EL (cell line): ENCODE measurements around the gene KCNMB1.
"Not testable (repeated sequence)": the region's sequence is repeated elsewhere in the genome, so short reads cannot be mapped to it uniquely, and the experiment has no call there.

Experiments used
- DNase-seq: peaks from one replicate; pipeline ENCODE4 v3.0.0-alpha.2; 2016

KCNMB1 gene

GRCh38 chr5:170413897-170414296 lies 24.7 kb upstream of the KCNMB1 start:
- no peak for DNase-seq

GRCh38 chr5:170411100-170411499 lies 21.9 kb upstream of the KCNMB1 start:
- DNase-seq = no peak

- DNase-seq = no peak
These were observed 21.2 kb upstream of the KCNMB1 start for GRCh38 chr5:170410401-170410800.

- no peak for DNase-seq
These were observed 19.9 kb upstream of the KCNMB1 start for GRCh38 chr5:170408877-170409660.

DNA sequence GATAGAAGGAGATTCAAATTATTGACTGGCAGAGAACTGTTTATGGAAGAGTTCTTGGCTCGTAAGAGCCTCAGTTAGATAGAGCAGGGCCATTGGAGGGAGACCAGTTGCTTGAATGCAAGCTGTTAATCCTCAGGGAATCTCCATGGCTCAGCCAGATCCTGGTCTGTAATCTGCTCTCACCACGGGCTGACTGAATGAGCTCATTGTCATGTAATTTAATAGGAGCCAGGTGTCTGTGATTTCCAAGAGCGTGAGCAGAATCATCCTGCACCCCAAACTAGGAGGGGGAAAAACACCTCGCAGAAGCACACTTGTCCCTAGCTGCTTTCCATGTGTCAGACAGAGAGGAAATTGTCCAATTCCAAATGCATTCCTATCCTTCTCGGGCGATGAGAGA lies 19.1 kb upstream of the KCNMB1 start:
- DNase-seq = no peak

GRCh38 chr5:170407062-170407461 lies 17.9 kb upstream of the KCNMB1 start:
- no peak for DNase-seq

DNA sequence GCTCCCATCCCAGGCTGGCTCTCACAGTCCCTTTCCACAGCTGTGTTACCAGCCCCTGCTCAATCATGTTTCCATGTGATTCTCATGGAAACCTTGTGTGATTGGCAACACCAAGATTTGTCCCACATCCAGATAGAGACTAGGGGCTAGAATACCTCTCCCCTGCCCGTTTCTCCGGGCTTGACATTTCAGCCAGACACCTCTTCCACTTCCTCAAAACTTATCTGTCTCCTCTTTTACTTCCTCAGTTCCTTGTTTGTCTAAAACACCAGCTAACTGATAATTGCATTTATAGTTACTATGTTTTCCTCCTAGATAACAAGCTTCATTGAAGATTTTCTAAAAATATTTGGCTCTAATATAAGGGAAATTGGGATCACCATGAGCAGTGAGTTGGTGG lies 16.6 kb upstream of the KCNMB1 start:
- no peak for DNase-seq

GRCh38 chr5:170404398-170404797 lies 15.2 kb upstream of the KCNMB1 start:
- no peak for DNase-seq

DNA sequence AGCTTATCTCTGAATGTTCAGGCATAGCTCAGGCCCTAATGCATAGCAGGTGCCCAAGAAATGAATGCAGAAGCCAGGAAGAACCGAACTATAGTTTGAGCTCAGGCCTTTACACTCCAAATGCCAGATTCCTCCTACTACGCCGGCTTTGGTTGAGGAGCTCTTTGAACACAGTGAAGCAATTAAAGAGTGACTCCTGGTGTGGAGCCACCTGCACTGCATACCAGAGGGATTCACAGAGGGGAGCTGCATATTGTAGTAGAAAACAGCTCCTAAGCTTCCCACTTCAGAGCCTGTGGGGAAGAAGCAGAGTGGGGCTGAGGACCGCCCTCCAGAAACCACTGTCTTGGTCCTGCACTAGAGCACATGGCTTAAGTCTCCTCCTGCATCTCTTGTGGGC lies 14.5 kb upstream of the KCNMB1 start:
- DNase-seq = no peak

- no peak for DNase-seq
These were observed 13.3 kb upstream of the KCNMB1 start for GRCh38 chr5:170402508-170402907.

DNA sequence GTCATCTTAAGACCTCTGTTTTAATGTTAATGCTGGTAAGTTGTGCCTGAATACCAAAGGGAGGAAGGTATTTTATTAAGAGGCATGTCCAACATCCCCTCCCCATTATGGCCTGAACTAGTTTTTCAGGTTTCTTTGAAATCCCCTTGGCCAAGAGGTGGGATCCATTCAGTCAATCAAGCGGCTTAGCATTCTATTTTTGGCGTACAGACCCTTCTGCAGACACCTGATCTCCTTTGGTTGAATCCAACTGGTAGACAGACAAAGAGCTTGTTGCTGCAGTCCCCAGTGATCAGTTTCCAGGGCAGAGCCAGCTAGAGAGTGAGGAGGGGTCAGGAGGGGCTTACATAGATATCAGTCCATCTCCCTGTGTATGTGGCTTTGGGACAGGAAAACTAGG lies 7.9 kb upstream of the KCNMB1 start:
- DNase-seq = no peak

- DNase-seq = no peak
These were observed 4.8 kb upstream of the KCNMB1 start for GRCh38 chr5:170393958-170394357.

- peak; percentile 7 for DNase-seq
These were observed 4.1 kb upstream of the KCNMB1 start for GRCh38 chr5:170393235-170393634.

DNA sequence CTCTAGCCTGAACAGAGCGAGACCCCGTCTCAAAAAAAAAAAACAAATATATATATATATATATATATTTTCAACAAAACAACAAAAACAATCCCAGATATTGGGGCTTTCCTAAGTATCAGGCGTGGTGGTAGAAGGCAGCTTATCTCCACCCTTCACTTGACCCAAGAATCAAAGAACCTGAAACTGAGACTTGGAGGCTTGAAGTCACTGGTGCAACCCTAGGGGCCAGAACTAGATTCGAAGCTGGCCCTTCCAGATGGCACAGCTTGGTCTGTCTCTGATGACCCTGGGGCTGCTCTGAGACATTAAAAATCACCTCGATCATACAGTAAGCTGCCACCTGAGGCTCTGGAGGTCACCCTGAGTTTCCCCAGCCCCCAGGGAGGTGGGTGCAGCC lies 1.3 kb upstream of the KCNMB1 start:
- DNase-seq = no peak

- no peak for DNase-seq
These were observed 354 bp upstream of the KCNMB1 start for GRCh38 chr5:170389550-170389892.

GRCh38 chr5:170387775-170388639 lies 1.2 kb downstream of the KCNMB1 start:
- DNase-seq = no peak

GRCh38 chr5:170386743-170387395 lies 2.3 kb downstream of the KCNMB1 start:
- no peak for DNase-seq

GRCh38 chr5:170383227-170383626 lies 5.9 kb downstream of the KCNMB1 start:
- DNase-seq = no peak

DNA sequence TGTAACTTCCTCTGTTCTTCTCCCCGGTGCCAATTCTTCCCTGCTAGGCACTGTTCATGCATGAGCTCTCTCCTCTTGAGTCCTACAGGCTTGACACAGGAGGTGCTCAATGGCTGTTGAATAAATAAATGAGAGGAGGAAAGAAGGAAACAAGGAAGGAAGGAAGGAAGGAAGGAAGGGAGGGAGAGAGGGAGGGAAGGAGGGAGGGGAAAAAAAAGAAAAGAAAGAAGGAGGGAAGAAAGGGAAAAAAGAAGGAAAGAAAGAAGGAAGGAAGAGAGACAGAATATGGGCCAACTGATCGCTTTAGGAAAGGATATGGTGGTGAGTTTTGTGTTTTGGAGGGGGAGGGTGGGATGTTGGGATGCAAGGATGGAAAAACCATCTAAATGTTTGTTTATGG lies 6.4 kb downstream of the KCNMB1 start:
- DNase-seq = no peak

DNA sequence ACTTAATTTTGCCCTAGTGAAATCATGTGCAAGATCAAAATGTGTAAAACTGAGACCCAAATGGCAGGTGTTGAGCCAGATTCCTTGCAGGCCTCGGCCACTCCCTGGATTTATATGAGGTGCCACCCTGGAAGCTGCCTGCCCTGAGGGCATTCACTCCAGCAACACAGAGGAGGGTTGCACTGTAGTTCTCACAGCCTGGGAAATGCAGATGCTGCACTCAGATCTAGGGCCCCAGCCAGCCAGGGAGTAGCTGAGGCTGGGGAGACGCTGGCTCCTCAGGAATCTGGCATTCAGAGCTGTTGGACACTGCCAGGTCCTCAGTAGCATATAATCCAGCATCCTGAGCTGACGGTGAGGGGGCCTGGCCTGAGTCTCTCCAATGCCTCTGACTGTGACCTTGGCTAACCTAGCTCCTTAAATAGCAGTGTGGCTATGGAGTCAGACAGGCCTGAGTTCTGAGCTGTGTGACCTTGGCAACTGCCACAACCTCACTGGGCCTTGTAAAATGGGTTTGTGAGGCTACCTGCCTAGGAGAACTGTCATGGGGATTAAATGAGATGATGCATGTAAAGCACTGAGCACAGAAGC lies 8.7 kb downstream of the KCNMB1 start:
- peak; percentile 4 for DNase-seq

DNA sequence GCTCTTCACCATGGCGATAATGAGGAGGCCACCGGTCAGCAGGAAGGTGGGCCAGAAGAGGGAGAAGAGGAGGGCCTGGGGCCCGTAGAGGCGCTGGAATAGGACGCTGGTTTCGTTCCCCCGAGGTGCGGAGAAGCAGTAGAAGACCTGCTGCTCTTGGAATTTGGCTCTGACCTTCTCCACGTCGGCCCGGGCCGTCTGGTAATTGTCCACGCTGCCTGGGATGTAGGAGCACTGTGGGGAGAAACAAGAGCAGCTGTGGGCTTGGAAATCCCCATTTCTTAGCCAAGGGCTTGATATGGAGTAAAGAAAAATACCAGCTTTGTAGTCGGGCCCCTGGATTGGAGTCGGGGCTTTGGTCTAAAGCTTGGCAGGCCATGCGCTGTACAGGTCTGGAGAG lies 10.4 kb downstream of the KCNMB1 start:
- no peak for DNase-seq

DNA sequence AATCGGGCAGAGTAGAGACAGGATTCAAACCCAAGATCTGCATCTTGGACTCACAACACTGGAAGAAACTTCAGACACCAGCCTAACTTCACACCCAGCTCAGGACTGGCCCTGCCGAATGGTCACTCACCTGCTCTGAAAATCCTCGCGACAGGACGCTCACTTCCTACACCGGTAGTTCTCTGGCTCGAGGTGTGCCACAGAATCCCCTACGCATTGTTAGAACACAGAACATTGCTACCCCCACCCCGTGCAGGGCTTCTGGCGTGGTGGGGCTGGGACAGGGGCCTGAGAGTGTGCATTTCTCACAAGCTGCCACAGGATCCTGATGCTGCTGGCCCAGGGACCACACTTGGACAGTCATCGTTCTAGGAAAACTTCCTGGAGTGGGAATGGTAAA lies 12.1 kb downstream of the KCNMB1 start:
- no peak for DNase-seq

DNA sequence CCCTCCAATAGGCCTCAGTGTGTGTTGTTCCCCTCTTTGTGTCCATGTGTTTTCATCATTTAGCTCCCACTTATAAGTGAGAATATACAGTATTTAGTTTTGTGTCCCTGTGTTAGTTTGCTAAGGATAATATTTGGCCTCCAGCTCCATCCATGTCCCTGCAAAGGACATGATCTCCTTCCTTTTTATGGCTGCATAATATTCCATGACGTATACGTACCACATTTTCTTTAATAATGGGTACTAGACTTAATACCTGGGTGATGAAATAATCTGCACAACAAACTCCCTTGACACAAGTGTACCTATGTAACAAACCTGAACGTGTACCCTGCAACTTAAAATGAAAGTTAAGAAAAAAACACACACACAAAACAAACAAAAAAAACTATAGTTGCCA lies 12.6 kb downstream of the KCNMB1 start:
- not testable (repeated sequence) for DNase-seq
